SK-N-SH treated with all-trans-retinoic acid at 6 μM for 48 hours (cell line): ENCODE results near the gene LRCH1.

ENCODE experiments used
- RARB ChIP-seq: fragments of 250-450 bp; sonication (Bioruptor Pico); IDR thresholded peaks from 2 replicates; pipeline ENCODE4 v1.8.0; 2021; ENCODE audit warnings: mild to moderate bottlenecking, moderate library complexity
- TOX ChIP-seq: fragments of 250-450 bp; sonication (Bioruptor Pico); IDR thresholded peaks from 2 replicates; pipeline ENCODE4 v1.8.0; 2021; ENCODE audit warnings: mild to moderate bottlenecking, moderate library complexity, borderline replicate concordance

- TF ChIP-seq RARB (CRISPR knock-in tag) (no peak), TOX (CRISPR knock-in tag) (no peak)
Measured at GRCh38 chr13:46580362-46580839, 27.4 kb downstream of the LRCH1 start.
